MM.1S (cell line): ENCODE results near the gene HIBCH.

ENCODE experiments used
- DNase-seq: peaks from one replicate; pipeline ENCODE4 v3.0.0-alpha.2; 2015
- H2AFZ ChIP-seq: fragments of 300-600 bp; sonication (generic); 2 replicates; pipeline ENCODE4 v1.6.0; 2016; ENCODE audit warnings: antibody characterized with exemption, low read length
- H3F3A ChIP-seq: fragments of 300-600 bp; sonication (generic); 2 replicates; pipeline ENCODE4 v1.6.1; 2016; ENCODE audit warnings: mild to moderate bottlenecking, antibody characterized with exemption, low read length, moderate library complexity, mixed read lengths; ENCODE audit not compliant: insufficient read depth
- H3K27ac ChIP-seq: fragments of 300-600 bp; sonication (generic); 2 replicates; pipeline ENCODE4 v1.5.1; 2016; ENCODE audit warnings: mild to moderate bottlenecking, low read length
- H3K27me3 ChIP-seq: fragments of 300-600 bp; sonication (generic); replicated peaks from 2 replicates; pipeline ENCODE4 v1.6.0; 2016; ENCODE audit warnings: low read length; ENCODE audit not compliant: insufficient read depth
- H3K36me3 ChIP-seq: fragments of 300-600 bp; sonication (generic); replicated peaks from 2 replicates; pipeline ENCODE4 v1.6.1; 2016; ENCODE audit warnings: mild to moderate bottlenecking, low read length, mixed read lengths; ENCODE audit not compliant: insufficient read depth
- H3K4me1 ChIP-seq: fragments of 300-600 bp; sonication (generic); 2 replicates; pipeline ENCODE4 v1.6.1; 2016; ENCODE audit warnings: low read length, mixed read lengths
- H3K4me2 ChIP-seq: fragments of 300-600 bp; sonication (generic); 2 replicates; pipeline ENCODE4 v1.6.0; 2016; ENCODE audit warnings: low read depth, low read length
- H3K4me3 ChIP-seq: fragments of 300-600 bp; sonication (generic); 2 replicates; pipeline ENCODE4 v1.5.1; 2016; ENCODE audit warnings: low read length, mixed read lengths
- H3K79me2 ChIP-seq: fragments of 300-600 bp; sonication (generic); 2 replicates; pipeline ENCODE4 v1.6.1; 2016; ENCODE audit warnings: mixed run types, low read length, mixed read lengths
- H3K9ac ChIP-seq: fragments of 300-600 bp; sonication (generic); 2 replicates; pipeline ENCODE4 v1.6.1; 2016; ENCODE audit warnings: low read length, mixed read lengths
- H3K9me2 ChIP-seq: fragments of 300-600 bp; sonication (generic); replicated peaks from 2 replicates; pipeline ENCODE4 v1.6.1; 2016; ENCODE audit warnings: mild to moderate bottlenecking, low read length, mixed read lengths; ENCODE audit not compliant: insufficient read depth
- H3K9me3 ChIP-seq: fragments of 300-600 bp; sonication (generic); replicated peaks from 2 replicates; pipeline ENCODE4 v1.6.1; 2016; ENCODE audit warnings: mild to moderate bottlenecking, low read length, mixed read lengths; ENCODE audit not compliant: insufficient read depth
- H4K20me1 ChIP-seq: fragments of 300-600 bp; sonication (generic); 2 replicates; pipeline ENCODE4 v1.6.1; 2016; ENCODE audit warnings: mild to moderate bottlenecking, low read length, moderate library complexity, mixed read lengths; ENCODE audit not compliant: insufficient read depth
- EZH2 ChIP-seq: fragments of 300-600 bp; sonication (generic); optimal IDR thresholded peaks from 2 replicates; pipeline ENCODE3; 2017; ENCODE audit warnings: low read depth, mild to moderate bottlenecking, antibody characterized with exemption, low read length, mixed read lengths
- EZH2phosphoT487 ChIP-seq: fragments of 300-600 bp; sonication (generic); IDR thresholded peaks from 2 replicates; pipeline ENCODE4 v1.6.1; 2018; ENCODE audit warnings: antibody characterized with exemption, low read length
- TF ChIP-seq, protein P1 (sequence below): fragments of 300-600 bp; sonication (generic); IDR thresholded peaks from 2 replicates; pipeline ENCODE4 v1.5.1; 2016; ENCODE audit warnings: antibody characterized with exemption, low read length, mixed read lengths

HIBCH gene

DNA sequence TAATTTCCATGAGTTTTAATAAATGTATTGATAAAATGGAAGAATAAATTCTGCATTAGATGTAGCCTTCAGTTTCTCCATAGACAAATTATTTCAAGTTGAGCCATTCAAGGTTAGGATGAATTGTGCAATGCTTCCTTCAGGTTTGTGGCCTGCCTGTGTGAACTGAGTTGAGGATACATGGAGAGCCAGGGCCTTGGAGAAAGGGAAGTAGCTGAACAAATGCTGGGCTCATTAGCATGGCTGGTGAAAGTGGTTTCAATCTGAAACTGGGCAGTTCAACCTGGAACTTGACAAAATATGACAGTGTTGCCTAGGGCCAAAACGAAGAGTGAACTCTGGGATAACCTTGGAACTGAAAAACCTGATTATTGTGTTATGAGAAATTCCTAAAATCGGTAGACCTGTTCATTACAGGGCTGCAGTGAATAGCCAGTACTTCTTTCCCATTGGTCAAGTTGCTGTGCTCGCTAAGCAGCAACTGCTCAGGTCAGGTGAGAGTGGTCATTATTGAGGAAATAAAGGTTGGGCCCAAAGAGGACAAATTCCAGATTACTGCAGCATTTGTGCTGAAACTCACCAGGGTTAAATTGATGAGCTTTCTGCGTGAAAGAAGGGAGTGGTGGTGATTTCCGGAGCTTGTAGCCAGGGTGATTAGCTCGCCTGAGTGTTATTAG, 36.5 kb upstream of the HIBCH start:
- no peak overlapping the region for H3K9ac ChIP-seq
- no peaks in the 10 kb centered on the region for H3K4me1 ChIP-seq
- no peaks in the 10 kb centered on the region for H4K20me1 ChIP-seq
- peaks cover 6% of the 10 kb centered on the region for H3F3A ChIP-seq
- H3K36me3 ChIP-seq: no peaks in the 10 kb centered on the region
- TF ChIP-seq EZH2 (no peak), EZH2phosphoT487 (no peak)
- TF ChIP-seq, protein P1, sequence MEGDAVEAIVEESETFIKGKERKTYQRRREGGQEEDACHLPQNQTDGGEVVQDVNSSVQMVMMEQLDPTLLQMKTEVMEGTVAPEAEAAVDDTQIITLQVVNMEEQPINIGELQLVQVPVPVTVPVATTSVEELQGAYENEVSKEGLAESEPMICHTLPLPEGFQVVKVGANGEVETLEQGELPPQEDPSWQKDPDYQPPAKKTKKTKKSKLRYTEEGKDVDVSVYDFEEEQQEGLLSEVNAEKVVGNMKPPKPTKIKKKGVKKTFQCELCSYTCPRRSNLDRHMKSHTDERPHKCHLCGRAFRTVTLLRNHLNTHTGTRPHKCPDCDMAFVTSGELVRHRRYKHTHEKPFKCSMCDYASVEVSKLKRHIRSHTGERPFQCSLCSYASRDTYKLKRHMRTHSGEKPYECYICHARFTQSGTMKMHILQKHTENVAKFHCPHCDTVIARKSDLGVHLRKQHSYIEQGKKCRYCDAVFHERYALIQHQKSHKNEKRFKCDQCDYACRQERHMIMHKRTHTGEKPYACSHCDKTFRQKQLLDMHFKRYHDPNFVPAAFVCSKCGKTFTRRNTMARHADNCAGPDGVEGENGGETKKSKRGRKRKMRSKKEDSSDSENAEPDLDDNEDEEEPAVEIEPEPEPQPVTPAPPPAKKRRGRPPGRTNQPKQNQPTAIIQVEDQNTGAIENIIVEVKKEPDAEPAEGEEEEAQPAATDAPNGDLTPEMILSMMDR: no peak
- H3K27me3 ChIP-seq: no peaks in the 10 kb centered on the region
- no peaks in the 10 kb centered on the region for H3K79me2 ChIP-seq
- DNase-seq: no peak
- H3K9me3 ChIP-seq: no peaks in the 10 kb centered on the region
- H3K4me2 ChIP-seq: no peak overlapping the region
- H3K9me2 ChIP-seq: no peaks in the 10 kb centered on the region
- no peak overlapping the region for H3K4me3 ChIP-seq
- H3K27ac ChIP-seq: no peak overlapping the region
- no peak overlapping the region for H2AFZ ChIP-seq

DNA sequence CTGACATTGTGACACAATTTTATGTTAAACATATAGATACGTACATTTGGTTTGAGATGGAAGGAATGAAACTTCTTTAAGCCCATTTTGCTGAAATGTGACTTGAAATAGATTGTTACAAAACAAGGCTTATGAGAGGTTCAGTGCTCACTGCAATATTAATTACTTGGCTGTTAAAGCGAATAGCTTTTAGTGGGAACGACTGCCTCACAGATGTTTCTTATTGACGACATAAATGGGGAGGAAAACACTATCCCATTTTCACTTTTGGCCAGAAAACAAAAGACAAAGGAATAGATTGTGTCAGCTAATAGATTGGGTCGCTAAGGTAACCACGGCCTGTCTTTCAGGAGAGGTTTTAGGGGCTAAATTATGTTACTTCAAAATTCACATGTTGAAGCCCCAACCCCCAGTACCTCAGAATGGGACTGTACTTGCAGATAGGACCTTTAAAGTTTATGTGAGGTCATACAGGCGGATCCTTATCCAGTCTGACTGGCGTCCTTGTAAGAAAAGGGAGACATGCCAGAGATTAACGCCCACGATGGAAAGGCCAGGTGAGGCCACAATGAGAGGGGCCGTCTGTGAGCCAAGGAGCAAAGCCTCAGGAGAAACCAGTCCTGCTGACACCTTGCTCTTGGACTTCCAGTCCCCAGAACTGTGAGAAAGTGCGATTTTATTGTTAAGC, 34.5 kb upstream of the HIBCH start:
- Histone ChIP-seq H3K27ac (no peak overlapping the region), H3K27me3 (no peaks in the 10 kb centered on the region), H2AFZ (no peak overlapping the region), H3K9me3 (no peaks in the 10 kb centered on the region), H3K4me3 (no peak overlapping the region), H3K4me2 (no peak overlapping the region), H3K9me2 (no peaks in the 10 kb centered on the region), H3K9ac (no peak overlapping the region), H4K20me1 (no peaks in the 10 kb centered on the region), H3K79me2 (no peaks in the 10 kb centered on the region), H3F3A (no peaks in the 10 kb centered on the region), H3K36me3 (no peaks in the 10 kb centered on the region), H3K4me1 (no peaks in the 10 kb centered on the region)
- TF ChIP-seq EZH2phosphoT487: no peak
- TF ChIP-seq, protein P1: no peak
- no peak for TF ChIP-seq EZH2
- no peak for DNase-seq

DNA sequence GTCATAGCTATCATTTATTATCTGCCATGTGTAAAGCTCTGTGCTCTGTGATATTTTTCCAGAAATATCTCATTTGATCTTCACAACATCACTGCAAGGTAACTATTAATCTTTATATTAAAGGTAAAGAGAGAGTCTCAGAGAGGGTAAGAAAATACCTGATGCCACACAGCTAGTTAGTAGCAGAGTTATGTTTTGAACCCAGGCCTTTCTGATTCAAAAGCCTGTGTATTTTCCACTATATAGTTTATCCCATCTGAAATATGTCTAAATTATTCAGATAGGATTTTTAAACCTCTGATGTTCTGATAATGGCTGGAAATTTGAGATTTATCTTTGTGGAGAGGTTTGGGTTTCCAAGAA, 33.9 kb upstream of the HIBCH start:
- Histone ChIP-seq H3K9me2 (no peaks in the 10 kb centered on the region), H3K9ac (no peak overlapping the region), H3K36me3 (no peaks in the 10 kb centered on the region), H4K20me1 (no peaks in the 10 kb centered on the region), H3K27ac (no peak overlapping the region), H3K4me3 (no peak overlapping the region), H3K4me1 (no peaks in the 10 kb centered on the region), H3K27me3 (no peaks in the 10 kb centered on the region), H2AFZ (no peak overlapping the region), H3K79me2 (no peaks in the 10 kb centered on the region), H3K4me2 (no peak overlapping the region), H3F3A (no peaks in the 10 kb centered on the region), H3K9me3 (no peaks in the 10 kb centered on the region)
- TF ChIP-seq EZH2: no peak
- no peak for TF ChIP-seq EZH2phosphoT487
- TF ChIP-seq, protein P1: no peak
- no peak for DNase-seq
